ENCODE data around the gene CCDC192. TPM values are rescaled to one million over a fixed set of nuclear protein-coding genes. Genes with fewer than 3 reads are reported as not detected.
"Not testable (repeated sequence)": the region's sequence is repeated elsewhere in the genome, so short reads cannot be mapped to it uniquely, and the experiment has no call there.

The CCDC192 gene
- total and polyA plus RNA-seq, 3 experiments from 2014 or later, result not detected

GRCh38 chr5:127839072-127839471 is 135.9 kb downstream of the CCDC192 start:
- Mint-ChIP-seq H3K4me1 (no peaks in the 10 kb centered on the region), H3K4me3 (no peak overlapping the region), H3K36me3 (peaks cover 0 to 2% (median 0%) of the 10 kb centered on the region in 3 donors), H3K27ac (peak overlapping the region in 1 of 8 donors; percentile 27), H3K27me3 (peaks cover 0 to 2% of the 10 kb centered on the region in 2 donors), H3K9me3 (peaks cover 0 to 1% (median 0%) of the 10 kb centered on the region in 5 donors)
- no peaks in the 10 kb centered on the region for H3K27me3 ChIP-seq (ENCODE audit: insufficient read depth, low read length, poor library complexity, severe bottlenecking)
- ChIA-PET POLR2A (no interaction called here), CTCF (no interaction called here)
- H3K27ac ChIP-seq (ENCODE audit: low read depth, low read length), result no peak overlapping the region
- no peaks in the 10 kb centered on the region for H3K36me3 ChIP-seq (ENCODE audit: insufficient read depth, low read length)
- no peak for DNase-seq
- H3K4me3 ChIP-seq (ENCODE audit: low read length), result no peak overlapping the region
- H3K9me3 ChIP-seq (ENCODE audit: low read length), result no peaks in the 10 kb centered on the region
- H3K4me1 ChIP-seq (ENCODE audit: insufficient read depth, low read length), result no peaks in the 10 kb centered on the region

DNA sequence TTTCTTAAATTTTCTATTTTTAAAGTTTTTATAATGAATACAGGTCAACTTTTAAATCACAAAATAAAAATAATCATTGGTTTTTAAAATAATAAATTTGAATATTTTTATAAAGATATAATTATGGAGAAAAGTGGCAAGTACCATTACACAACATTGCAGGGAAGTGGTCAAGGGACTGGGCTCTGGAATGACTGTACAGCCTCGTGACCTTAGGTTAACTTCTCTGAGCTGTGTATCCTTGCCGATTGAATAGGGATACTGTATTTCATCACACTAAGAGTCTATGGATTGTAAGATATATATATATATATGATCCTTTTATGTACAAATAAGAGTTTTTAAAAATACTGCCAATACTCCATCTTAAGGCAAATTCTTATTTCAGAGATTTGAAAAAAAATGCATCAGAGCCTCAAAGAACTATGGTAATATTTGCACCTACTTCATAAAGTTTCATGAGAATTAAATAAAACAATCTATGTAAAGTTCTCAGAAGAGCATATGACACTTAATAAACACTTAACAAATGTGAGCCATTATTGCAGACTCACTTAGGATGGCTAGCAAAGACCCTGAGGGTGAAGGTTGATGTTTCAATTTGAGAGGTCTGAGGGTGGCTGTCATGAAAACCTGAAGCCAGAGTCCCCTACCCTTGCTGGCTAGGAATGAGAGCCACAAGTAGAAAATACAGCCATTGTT is 136.5 kb downstream of the CCDC192 start:
- DNase-seq, result no peak

DNA sequence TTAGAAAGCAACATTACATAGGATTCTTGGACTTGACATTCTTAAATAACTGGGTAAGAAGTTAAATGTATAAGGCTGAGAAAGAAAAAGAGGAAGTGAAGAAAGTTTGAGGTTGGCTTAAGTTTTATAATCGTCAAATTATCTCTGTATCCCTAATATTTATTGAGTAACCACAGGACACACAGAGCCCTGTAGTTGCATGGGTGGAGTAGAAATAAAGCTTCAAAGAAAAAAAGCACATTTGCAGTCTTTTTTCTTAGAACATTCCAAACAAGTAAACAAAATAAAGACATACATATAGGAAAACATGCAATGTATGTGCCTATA is 137.0 kb downstream of the CCDC192 start:
- H3K4me1 Mint-ChIP-seq, result no peaks in the 10 kb centered on the region
- no peak overlapping the region for H3K27ac Mint-ChIP-seq
- Histone ChIP-seq H3K9me3 (ENCODE audit: low read length) (no peaks in the 10 kb centered on the region), H3K27me3 (ENCODE audit: insufficient read depth, low read length, poor library complexity, severe bottlenecking) (no peaks in the 10 kb centered on the region), H3K27ac (ENCODE audit: low read depth, low read length) (no peak overlapping the region), H3K4me1 (ENCODE audit: insufficient read depth, low read length) (no peaks in the 10 kb centered on the region), H3K36me3 (ENCODE audit: insufficient read depth, low read length) (no peaks in the 10 kb centered on the region), H3K4me3 (ENCODE audit: low read length) (no peak overlapping the region)
- peaks cover 0 to 2% (median 0%) of the 10 kb centered on the region in 3 donors for H3K36me3 Mint-ChIP-seq
- no peak for DNase-seq
- POLR2A ChIA-PET, result no interaction called here
- H3K27me3 Mint-ChIP-seq, result peaks cover 0 to 2% of the 10 kb centered on the region in 2 donors
- no peak overlapping the region for H3K4me3 Mint-ChIP-seq
- H3K9me3 Mint-ChIP-seq, result peaks cover 0 to 1% (median 0%) of the 10 kb centered on the region in 5 donors
- CTCF ChIA-PET, result no interaction called here

More for the DNA sequence above, 136.5 kb downstream of the CCDC192 start:
- no peak overlapping the region for H3K4me3 ChIP-seq (ENCODE audit: low read length)
- H3K36me3 ChIP-seq (ENCODE audit: insufficient read depth, low read length), result no peaks in the 10 kb centered on the region
- H3K27ac ChIP-seq (ENCODE audit: low read depth, low read length), result no peak overlapping the region
- no peak overlapping the region for H3K4me3 Mint-ChIP-seq
- CTCF ChIA-PET, result no interaction called here
- H3K4me1 Mint-ChIP-seq, result no peaks in the 10 kb centered on the region
- H3K27ac Mint-ChIP-seq, result no peak overlapping the region
- no peaks in the 10 kb centered on the region for H3K4me1 ChIP-seq (ENCODE audit: insufficient read depth, low read length)
- H3K9me3 Mint-ChIP-seq, result peaks cover 0 to 1% (median 0%) of the 10 kb centered on the region in 5 donors
- no peaks in the 10 kb centered on the region for H3K9me3 ChIP-seq (ENCODE audit: low read length)
- POLR2A ChIA-PET, result no interaction called here
- peaks cover 0 to 2% of the 10 kb centered on the region in 2 donors for H3K27me3 Mint-ChIP-seq
- H3K36me3 Mint-ChIP-seq, result peaks cover 0 to 2% (median 0%) of the 10 kb centered on the region in 3 donors
- no peaks in the 10 kb centered on the region for H3K27me3 ChIP-seq (ENCODE audit: insufficient read depth, low read length, poor library complexity, severe bottlenecking)

DNA sequence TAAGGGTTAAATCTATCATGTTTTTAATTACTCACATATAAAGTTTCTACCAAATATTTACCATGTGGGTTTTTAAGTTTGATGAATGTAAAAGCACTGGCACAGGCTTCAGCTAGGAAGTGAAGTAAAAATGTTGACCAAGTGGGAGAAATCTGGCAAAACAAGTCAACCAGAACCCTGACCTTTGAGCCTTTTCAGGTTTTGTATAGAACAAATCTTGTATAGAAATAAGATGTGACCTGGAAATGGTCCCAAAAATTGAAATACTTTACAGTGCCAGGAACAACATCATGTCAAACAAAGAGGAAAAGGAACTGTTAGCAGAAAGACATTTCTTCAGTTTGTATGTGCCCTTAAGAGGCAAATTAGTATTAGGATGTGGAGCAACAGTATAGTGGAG is 137.6 kb downstream of the CCDC192 start:
- peaks cover 0 to 2% of the 10 kb centered on the region in 2 donors for H3K27me3 Mint-ChIP-seq
- no peak for DNase-seq
- H3K4me1 ChIP-seq (ENCODE audit: insufficient read depth, low read length), result no peaks in the 10 kb centered on the region
- H3K4me3 ChIP-seq (ENCODE audit: low read length), result no peak overlapping the region
- H3K36me3 ChIP-seq (ENCODE audit: insufficient read depth, low read length), result no peaks in the 10 kb centered on the region
- no peak overlapping the region for H3K27ac Mint-ChIP-seq
- H3K9me3 ChIP-seq (ENCODE audit: low read length), result no peaks in the 10 kb centered on the region
- H3K9me3 Mint-ChIP-seq, result peaks cover 0 to 1% (median 0%) of the 10 kb centered on the region in 5 donors
- POLR2A ChIA-PET, result no interaction called here
- H3K27ac ChIP-seq (ENCODE audit: low read depth, low read length), result no peak overlapping the region
- CTCF ChIA-PET, result no interaction called here
- H3K4me3 Mint-ChIP-seq, result no peak overlapping the region
- no peaks in the 10 kb centered on the region for H3K27me3 ChIP-seq (ENCODE audit: insufficient read depth, low read length, poor library complexity, severe bottlenecking)
- H3K4me1 Mint-ChIP-seq, result no peaks in the 10 kb centered on the region
- H3K36me3 Mint-ChIP-seq, result peaks cover 0 to 2% (median 0%) of the 10 kb centered on the region in 3 donors

- CTCF ChIA-PET, result no interaction called here
- POLR2A ChIA-PET, result no interaction called here
- no peak overlapping the region for H3K27ac ChIP-seq (ENCODE audit: low read depth, low read length)
Observed at GRCh38 chr5:127844581-127845021, 141.4 kb downstream of the CCDC192 start.

GRCh38 chr5:127846884-127847283 is 143.7 kb downstream of the CCDC192 start:
- Mint-ChIP-seq H3K4me1 (no peaks in the 10 kb centered on the region), H3K4me3 (peak overlapping the region in 1 of 7 donors; percentile 67), H3K9me3 (no peaks in the 10 kb centered on the region), H3K27ac (no peak overlapping the region), H3K27me3 (peaks cover 0 to 5% of the 10 kb centered on the region in 2 donors), H3K36me3 (no peaks in the 10 kb centered on the region)
- Histone ChIP-seq H3K4me3 (ENCODE audit: low read length) (no peak overlapping the region), H3K27me3 (ENCODE audit: insufficient read depth, low read length, poor library complexity, severe bottlenecking) (no peaks in the 10 kb centered on the region), H3K36me3 (ENCODE audit: insufficient read depth, low read length) (no peaks in the 10 kb centered on the region), H3K9me3 (ENCODE audit: low read length) (no peaks in the 10 kb centered on the region), H3K4me1 (ENCODE audit: insufficient read depth, low read length) (no peaks in the 10 kb centered on the region), H3K27ac (ENCODE audit: low read depth, low read length) (no peak overlapping the region)
- ChIA-PET POLR2A (no interaction called here), CTCF (no interaction called here)
- DNase-seq, result no peak

More at GRCh38 chr5:127844581-127845021, 141.4 kb downstream of the CCDC192 start:
- no peak overlapping the region for H3K4me3 ChIP-seq (ENCODE audit: low read length)
- H3K36me3 Mint-ChIP-seq, result no peaks in the 10 kb centered on the region
- no peak overlapping the region for H3K4me3 Mint-ChIP-seq
- no peaks in the 10 kb centered on the region for H3K27me3 ChIP-seq (ENCODE audit: insufficient read depth, low read length, poor library complexity, severe bottlenecking)
- H3K4me1 ChIP-seq (ENCODE audit: insufficient read depth, low read length), result no peaks in the 10 kb centered on the region
- no peak for DNase-seq
- no peaks in the 10 kb centered on the region for H3K9me3 ChIP-seq (ENCODE audit: low read length)
- no peaks in the 10 kb centered on the region for H3K4me1 Mint-ChIP-seq
- peak overlapping the region in 1 of 8 donors; percentile 58 for H3K27ac Mint-ChIP-seq
- H3K36me3 ChIP-seq (ENCODE audit: insufficient read depth, low read length), result no peaks in the 10 kb centered on the region
- H3K27me3 Mint-ChIP-seq, result peaks cover 0 to 2% of the 10 kb centered on the region in 2 donors
- H3K9me3 Mint-ChIP-seq, result no peaks in the 10 kb centered on the region

DNA sequence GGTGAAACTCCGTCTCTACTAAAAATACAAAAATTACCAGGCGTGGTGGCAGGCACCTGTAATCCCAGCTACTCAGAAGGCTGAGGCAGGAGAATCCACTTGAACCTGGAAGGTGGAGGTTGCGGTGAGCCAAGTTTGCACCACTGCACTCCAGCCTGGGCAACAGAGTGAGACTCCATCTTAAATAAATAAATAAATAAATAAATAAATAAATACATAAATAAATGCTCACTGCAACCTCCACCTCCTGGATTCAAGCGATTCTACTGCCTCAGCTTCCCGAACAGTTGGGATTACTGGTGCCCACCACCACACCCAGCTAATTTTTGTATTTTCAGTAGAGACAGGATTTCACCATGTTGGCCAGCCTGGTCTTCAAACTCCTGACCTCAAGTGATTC is 144.4 kb downstream of the CCDC192 start:
- H3K27me3 ChIP-seq (ENCODE audit: insufficient read depth, low read length, poor library complexity, severe bottlenecking); H3K9me3 Mint-ChIP-seq; POLR2A ChIA-PET; DNase-seq; CTCF ChIA-PET; H3K27ac ChIP-seq (ENCODE audit: low read depth, low read length); H3K27ac Mint-ChIP-seq; H3K9me3 ChIP-seq (ENCODE audit: low read length); H3K4me1 ChIP-seq (ENCODE audit: insufficient read depth, low read length); H3K4me3 ChIP-seq (ENCODE audit: low read length); H3K36me3 Mint-ChIP-seq; H3K27me3 Mint-ChIP-seq; H3K4me3 Mint-ChIP-seq; H3K36me3 ChIP-seq (ENCODE audit: insufficient read depth, low read length); H3K4me1 Mint-ChIP-seq: not testable (repeated sequence)

DNA sequence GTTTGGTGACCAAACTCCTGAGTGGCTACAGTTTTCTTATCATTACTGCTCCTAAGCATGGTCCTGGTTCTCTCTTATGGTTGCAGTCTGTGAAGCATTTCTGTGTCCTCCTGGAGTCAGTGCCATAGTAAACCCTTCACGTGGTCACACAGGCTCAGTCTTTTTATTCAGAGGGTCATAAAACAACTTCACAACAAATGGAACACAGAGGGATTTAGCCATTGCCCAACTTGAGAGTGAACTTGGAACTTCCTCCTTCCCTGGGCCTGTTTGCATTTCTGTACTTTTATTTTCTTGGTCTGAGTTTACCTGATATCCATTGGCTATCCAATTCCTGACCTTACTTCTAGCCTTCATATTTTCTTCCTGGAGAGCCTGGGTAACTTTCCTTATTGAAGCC is 144.9 kb downstream of the CCDC192 start:
- DNase-seq, result no peak
- H3K27me3 Mint-ChIP-seq, result peaks cover 0 to 2% of the 10 kb centered on the region in 2 donors
- no peaks in the 10 kb centered on the region for H3K36me3 Mint-ChIP-seq
- Histone ChIP-seq H3K9me3 (ENCODE audit: low read length) (no peaks in the 10 kb centered on the region), H3K27me3 (ENCODE audit: insufficient read depth, low read length, poor library complexity, severe bottlenecking) (no peaks in the 10 kb centered on the region), H3K4me3 (ENCODE audit: low read length) (no peak overlapping the region), H3K4me1 (ENCODE audit: insufficient read depth, low read length) (no peaks in the 10 kb centered on the region), H3K36me3 (ENCODE audit: insufficient read depth, low read length) (no peaks in the 10 kb centered on the region), H3K27ac (ENCODE audit: low read depth, low read length) (no peak overlapping the region)
- H3K27ac Mint-ChIP-seq, result peak overlapping the region in 2 of 8 donors; percentile 3 to 5
- ChIA-PET POLR2A (no interaction called here), CTCF (no interaction called here)
- no peaks in the 10 kb centered on the region for H3K4me1 Mint-ChIP-seq
- H3K4me3 Mint-ChIP-seq, result no peak overlapping the region
- no peaks in the 10 kb centered on the region for H3K9me3 Mint-ChIP-seq
